Measurements from ENCODE around the gene MTHFD1L.

The MTHFD1L gene

GRCh38 chr6:150937132-150937906, 71.8 kb downstream of the MTHFD1L start:
- no peak for DNase-seq

GRCh38 chr6:150939399-150939798, 73.9 kb downstream of the MTHFD1L start:
- no peak for DNase-seq

GRCh38 chr6:150940941-150941340, 75.4 kb downstream of the MTHFD1L start:
- DNase-seq, result no peak

GRCh38 chr6:150949526-150949925, 84.0 kb downstream of the MTHFD1L start:
- no peak for DNase-seq

- no peak for DNase-seq
Measured at GRCh38 chr6:150953851-150954250, 88.3 kb downstream of the MTHFD1L start.

GRCh38 chr6:150959166-150959565, 93.7 kb downstream of the MTHFD1L start:
- no peak for DNase-seq

- DNase-seq, result no peak
Measured at GRCh38 chr6:150962436-150962835, 96.9 kb downstream of the MTHFD1L start.

- DNase-seq, result no peak
Measured at GRCh38 chr6:150964765-150965164, 99.3 kb downstream of the MTHFD1L start.

- no peak for DNase-seq
Measured at GRCh38 chr6:150966786-150967185, 101.3 kb downstream of the MTHFD1L start.

GRCh38 chr6:150967381-150967780, 101.9 kb downstream of the MTHFD1L start:
- DNase-seq, result no peak

- DNase-seq, result no peak
Measured at GRCh38 chr6:150967910-150968309, 102.4 kb downstream of the MTHFD1L start.

GRCh38 chr6:150969901-150970300, 104.4 kb downstream of the MTHFD1L start:
- DNase-seq, result no peak

- DNase-seq, result no peak
Measured at GRCh38 chr6:150971219-150971618, 105.7 kb downstream of the MTHFD1L start.

- no peak for DNase-seq
Measured at GRCh38 chr6:150975136-150975535, 109.6 kb downstream of the MTHFD1L start.

- DNase-seq, result no peak
Measured at GRCh38 chr6:150977281-150977680, 111.8 kb downstream of the MTHFD1L start.

- no peak for DNase-seq
Measured at GRCh38 chr6:150978624-150979023, 113.1 kb downstream of the MTHFD1L start.

- no peak for DNase-seq
Measured at GRCh38 chr6:150979826-150980350, 114.4 kb downstream of the MTHFD1L start.

- no peak for DNase-seq
Measured at GRCh38 chr6:150981095-150981494, 115.6 kb downstream of the MTHFD1L start.

GRCh38 chr6:150981669-150982068, 116.2 kb downstream of the MTHFD1L start:
- no peak for DNase-seq

- no peak for DNase-seq
Measured at GRCh38 chr6:150987371-150987828, 121.9 kb downstream of the MTHFD1L start.

GRCh38 chr6:150987855-150988464, 122.5 kb downstream of the MTHFD1L start:
- no peak for DNase-seq

GRCh38 chr6:150991487-150991886, 126.0 kb downstream of the MTHFD1L start:
- no peak for DNase-seq

GRCh38 chr6:150992262-150992661, 126.8 kb downstream of the MTHFD1L start:
- no peak for DNase-seq

GRCh38 chr6:150992703-150993102, 127.2 kb downstream of the MTHFD1L start:
- DNase-seq, result no peak
